EL (cell line): Measurements from ENCODE around the gene TRIM66.

ENCODE experiments used
- DNase-seq: peaks from one replicate; pipeline ENCODE4 v3.0.0-alpha.2; 2016

TRIM66 gene, protein sequence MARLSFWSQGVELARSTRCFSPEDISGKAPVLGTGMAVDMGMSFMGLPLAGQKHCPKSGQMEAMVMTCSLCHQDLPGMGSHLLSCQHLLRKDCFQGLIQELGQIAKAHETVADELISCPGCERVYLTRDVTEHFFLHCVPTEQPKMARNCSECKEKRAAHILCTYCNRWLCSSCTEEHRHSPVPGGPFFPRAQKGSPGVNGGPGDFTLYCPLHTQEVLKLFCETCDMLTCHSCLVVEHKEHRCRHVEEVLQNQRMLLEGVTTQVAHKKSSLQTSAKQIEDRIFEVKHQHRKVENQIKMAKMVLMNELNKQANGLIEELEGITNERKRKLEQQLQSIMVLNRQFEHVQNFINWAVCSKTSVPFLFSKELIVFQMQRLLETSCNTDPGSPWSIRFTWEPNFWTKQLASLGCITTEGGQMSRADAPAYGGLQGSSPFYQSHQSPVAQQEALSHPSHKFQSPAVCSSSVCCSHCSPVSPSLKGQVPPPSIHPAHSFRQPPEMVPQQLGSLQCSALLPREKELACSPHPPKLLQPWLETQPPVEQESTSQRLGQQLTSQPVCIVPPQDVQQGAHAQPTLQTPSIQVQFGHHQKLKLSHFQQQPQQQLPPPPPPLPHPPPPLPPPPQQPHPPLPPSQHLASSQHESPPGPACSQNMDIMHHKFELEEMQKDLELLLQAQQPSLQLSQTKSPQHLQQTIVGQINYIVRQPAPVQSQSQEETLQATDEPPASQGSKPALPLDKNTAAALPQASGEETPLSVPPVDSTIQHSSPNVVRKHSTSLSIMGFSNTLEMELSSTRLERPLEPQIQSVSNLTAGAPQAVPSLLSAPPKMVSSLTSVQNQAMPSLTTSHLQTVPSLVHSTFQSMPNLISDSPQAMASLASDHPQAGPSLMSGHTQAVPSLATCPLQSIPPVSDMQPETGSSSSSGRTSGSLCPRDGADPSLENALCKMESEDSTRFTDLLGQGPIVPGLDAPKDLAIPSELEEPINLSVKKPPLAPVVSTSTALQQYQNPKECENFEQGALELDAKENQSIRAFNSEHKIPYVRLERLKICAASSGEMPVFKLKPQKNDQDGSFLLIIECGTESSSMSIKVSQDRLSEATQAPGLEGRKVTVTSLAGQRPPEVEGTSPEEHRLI (N-terminal part only)

GRCh38 chr11:8682303-8683114, at the start of gene TRIM66, which contains the start of gene RPL27A:
TRIM66 (minus strand) TSS chr11:8682665; CDS start chr11:8672274, 10,391 bp downstream.
RPL27A (plus strand) TSS chr11:8682792; CDS start chr11:8682814, 22 bp downstream.
- DNase-seq = peak; percentile 97

DNA sequence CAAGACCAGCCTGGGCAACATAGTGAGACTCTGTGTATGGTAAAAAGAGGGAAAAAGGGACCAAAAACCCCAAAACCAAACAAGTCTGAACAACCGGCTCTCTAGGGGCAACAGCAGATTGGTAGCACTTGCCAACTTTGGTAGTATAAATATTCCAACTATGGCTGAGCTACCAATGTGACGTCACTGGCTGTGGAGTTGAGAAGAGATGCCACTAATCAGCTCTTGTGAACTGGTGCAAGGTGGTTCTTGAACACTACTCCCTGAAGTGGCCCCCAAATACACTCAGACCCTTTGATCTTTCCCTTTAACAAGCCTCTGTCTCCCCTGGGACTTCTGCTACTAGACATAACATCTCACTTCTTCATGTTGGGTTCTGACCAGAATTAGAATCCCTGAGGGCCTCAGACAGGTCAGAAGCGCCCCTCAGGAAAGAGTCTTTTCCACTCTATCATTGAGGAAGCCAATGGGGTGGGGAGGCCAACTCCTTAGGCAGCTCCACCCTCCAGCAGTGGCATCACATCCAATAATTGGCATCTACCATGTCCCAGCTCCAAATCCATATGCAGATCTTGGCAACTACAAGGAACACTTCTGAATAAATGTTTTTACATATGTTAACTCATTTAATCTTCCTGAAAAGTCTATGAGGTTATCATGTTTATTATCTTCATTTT, 49.3 kb upstream of the TRIM66 start:
- no peak for DNase-seq

GRCh38 chr11:8730697-8731020, 48.2 kb upstream of the TRIM66 start:
- no peak for DNase-seq

GRCh38 chr11:8729837-8730696, 47.6 kb upstream of the TRIM66 start:
- DNase-seq = no peak

DNA sequence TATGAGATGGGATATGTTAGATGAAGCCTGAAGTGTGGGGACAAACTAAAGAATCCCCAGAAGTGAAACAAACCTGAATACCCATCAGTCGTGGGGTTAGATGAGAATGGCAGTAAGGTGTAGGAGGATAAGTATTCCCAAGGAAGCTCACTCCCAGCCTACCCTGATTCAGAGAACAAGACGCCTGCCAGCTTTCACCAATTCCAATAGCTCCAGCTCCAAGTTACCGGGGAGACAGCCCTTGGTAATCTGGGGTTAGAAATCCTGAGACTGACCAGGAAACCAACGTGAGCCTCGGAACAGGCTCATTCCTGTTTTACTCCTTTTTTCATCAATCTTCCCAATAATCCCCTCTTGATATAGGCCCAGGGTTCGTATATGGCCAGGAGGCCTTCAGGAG, 46.6 kb upstream of the TRIM66 start:
- DNase-seq = no peak

- DNase-seq = peak; percentile 70
These were observed 46.1 kb upstream of the TRIM66 start for GRCh38 chr11:8728563-8728962.

DNA sequence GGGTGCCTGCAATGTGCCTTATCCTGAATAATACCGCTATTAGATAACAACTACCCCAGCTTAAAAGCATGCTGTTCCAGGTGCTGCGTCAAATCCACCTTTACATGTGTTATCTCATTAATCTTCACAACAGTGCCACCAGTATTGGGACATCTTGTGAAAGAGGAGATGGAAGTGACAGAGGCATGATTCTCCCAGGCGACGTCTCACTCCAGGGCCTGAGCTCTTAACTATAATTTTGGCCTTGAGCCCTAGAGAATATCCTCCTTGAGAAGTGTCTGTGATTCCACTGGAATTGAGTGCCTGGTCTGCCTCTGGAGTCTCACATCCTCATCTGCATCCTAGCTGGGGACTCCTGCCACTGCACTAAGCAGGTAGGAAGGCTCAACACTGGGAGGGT, 43.9 kb upstream of the TRIM66 start:
- no peak for DNase-seq

GRCh38 chr11:8724682-8725081, 42.2 kb upstream of the TRIM66 start:
- DNase-seq = no peak

DNA sequence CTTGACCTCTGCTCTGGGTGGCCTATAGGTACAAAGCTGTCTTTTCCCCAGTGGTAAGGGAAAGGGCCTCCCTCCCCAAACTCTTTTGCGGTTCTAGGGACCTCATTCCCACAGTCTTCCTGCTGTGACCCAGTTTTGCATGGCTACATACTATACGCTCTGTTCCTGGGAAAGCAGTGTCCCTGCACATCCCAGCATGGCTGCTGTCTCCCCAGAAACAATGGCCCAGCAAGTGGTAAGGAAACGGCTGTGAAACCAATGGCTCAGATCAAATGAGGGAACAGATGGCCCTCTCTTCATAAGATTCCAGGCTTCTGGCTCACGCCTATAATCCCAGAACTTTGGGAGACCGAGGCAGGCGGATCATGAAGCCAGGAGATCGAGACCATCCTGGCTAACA, 41.2 kb upstream of the TRIM66 start:
- DNase-seq = no peak

GRCh38 chr11:8722809-8723208, 40.3 kb upstream of the TRIM66 start:
- no peak for DNase-seq

DNA sequence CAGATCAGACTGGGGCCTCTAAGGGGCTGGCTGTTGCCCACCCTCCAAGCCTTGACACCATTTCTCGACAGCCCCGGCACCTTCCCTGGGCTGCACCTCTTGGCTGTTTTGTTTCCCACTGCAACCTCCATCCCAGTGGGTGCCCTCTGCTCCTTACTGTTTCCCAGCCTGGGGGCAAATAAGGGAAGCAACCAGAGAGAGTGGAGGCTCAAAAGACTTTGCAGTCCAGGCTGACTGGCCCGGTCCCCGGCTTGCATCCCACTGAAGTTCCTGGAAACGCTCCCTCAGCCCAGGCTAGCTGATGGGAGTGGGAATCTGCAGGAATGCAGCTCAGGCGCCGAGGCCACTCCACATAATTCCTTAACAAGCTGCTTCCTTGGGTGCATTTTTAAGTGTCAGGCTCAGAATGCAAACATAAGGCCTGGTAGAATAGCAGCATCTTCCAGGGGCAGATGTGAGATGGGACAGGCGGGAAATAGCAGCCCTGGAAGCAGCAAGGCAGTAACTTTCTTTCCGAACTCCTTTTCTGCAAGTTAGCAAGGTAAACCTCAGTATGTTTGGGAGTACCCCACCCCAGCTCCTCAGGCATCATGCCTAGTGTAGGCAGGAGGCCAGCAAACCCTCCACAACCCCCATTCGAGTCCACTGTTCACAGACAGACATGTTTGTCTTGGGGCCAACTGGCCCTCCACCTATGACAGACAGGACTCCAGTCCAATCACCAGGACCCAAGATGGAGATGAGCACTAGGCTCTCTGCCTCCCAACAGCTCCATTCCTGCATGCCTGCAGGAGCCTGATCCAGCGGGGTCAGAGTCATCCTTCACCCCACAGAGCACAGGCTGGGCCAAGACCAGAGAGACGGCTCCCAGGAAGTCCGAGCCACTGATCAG, 39.4 kb upstream of the TRIM66 start:
- DNase-seq = peak; percentile 54

GRCh38 chr11:8720868-8721608, 38.6 kb upstream of the TRIM66 start:
- no peak for DNase-seq

- DNase-seq = peak; percentile 26
These were observed 37.9 kb upstream of the TRIM66 start for GRCh38 chr11:8720352-8720751.

DNA sequence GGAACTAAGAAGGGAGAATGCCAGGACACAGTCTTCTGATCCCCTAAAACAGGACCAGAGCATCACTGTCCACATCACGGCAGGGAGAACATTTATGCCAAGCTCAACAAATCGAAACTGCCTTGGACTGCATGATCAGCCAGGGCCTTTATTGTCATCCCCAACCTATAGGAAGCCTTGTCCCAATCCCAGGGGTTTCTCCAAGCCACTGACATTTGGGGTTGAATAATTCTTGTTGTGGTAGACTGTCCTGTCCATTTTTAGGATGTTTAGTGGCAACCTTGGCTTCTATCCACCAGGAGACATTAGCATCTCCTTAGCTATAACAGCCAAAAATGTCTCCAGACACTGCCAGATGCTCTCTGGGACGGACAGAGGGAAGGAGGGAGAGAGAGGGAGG, 37.3 kb upstream of the TRIM66 start:
- no peak for DNase-seq

GRCh38 chr11:8719211-8719649, 36.8 kb upstream of the TRIM66 start:
- peak; percentile 99 for DNase-seq

DNA sequence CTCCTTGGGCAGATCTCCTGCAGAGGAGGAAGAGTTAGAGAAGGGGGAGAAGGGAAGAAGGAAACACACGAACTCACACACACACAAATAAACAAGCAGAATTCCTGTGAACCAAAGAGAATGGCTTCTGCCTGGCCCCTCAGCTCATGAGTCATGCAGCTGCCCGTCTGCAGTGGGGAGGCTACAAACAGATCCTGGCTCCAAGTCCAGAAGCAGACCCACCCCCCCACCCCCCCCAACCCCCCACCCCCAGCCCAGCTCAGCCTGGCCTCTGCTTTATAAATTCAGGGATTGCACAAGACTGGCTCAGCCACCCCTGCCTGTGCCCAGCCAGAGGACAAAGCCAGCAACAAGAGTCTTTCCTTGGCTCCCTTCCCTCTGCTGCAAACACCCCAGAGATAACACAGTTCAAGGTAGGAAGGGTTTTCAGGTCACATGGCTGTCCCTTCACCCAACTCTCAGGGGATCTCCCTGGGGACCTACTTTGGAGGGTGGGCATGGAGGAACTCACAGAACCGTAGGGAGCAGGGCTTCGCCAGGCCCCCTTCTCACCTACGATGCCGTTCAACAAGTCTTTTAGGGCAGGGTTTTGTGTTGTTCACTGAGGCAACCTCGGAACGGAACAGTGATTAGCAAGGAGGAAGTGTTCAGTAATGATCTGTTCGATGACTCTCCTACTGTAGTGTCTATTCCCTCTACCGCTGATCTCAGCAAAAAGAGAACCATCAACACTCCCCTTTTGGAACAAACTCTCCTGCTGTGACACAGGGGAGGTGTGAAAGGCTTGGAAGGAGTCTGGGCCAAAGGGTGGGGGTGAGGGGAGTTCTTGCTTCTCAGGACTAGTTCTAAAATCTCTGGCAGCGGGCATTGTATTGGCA, 35.6 kb upstream of the TRIM66 start:
- peak; percentile 91 for DNase-seq

GRCh38 chr11:8717544-8717875, 35.0 kb upstream of the TRIM66 start:
- no peak for DNase-seq

GRCh38 chr11:8715501-8715900, 33.0 kb upstream of the TRIM66 start:
- DNase-seq = no peak
